Cerebellar nuclear complex (tissue), 1 donor: Measurements from ENCODE around the gene PARD3B.

ENCODE experiments used
- DNase-seq, 2 experiments: peaks; one replicate each; lab custom pipeline; 2025; lab: John Stamatoyannopoulos, UW

PARD3B gene

DNA sequence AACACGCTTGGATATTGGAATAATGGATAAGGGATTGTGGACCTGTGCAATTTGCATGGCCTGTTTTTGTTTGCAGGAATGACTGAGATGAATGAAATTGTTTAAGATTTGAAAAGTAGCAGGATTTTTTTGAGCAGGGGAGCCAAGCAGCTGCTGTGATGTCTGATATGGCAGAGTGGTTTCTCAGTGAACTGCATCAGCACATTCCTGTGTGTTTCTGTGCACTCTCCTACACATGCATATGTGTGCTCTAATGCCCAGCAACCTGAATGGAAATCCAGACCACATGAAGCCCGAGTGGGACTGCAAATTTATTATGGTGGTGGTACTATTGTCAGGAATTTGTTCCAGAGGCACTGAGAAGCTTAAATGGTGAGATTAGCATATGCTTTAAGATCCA lies 161.7 kb downstream of the PARD3B start:
- no peak for DNase-seq

DNA sequence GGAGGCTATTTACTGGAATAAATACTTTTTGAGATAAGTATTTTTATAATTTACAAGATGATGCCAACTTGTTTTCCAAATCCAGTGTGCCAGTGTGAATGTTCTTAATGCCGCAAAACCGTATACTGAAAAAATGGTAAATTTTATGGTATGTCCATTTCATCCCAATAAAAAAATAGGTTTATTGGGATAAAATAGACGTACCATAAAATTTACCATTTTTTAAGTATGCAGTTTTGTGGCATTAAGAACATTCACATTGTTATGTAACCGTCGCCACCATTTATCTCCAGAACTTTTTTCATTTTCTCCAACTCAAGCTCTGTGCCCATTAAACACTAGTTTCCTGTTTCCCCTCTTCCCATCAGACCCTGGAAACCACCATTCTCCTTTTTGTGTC lies 167.9 kb downstream of the PARD3B start:
- DNase-seq, result no peak

DNA sequence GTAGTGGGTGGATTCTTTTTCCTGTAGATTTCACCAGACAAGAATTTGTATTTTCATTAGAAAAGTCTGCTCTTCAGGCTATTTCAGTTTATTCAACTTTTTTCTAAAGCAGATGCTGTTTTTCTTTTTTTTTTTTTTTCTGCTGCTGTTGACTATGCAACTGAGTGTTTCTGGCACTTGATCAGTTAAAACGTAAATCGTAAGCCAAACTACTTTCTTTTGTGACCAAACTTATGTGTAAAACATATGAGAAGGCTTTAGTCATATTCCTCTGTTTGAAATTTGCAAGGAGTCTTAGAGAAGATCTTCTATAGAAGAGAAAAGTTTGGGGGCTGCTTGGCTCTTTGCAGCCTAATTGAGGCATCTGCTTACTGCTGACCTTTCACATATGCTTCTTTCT lies 170.1 kb downstream of the PARD3B start:
- no peak for DNase-seq

DNA sequence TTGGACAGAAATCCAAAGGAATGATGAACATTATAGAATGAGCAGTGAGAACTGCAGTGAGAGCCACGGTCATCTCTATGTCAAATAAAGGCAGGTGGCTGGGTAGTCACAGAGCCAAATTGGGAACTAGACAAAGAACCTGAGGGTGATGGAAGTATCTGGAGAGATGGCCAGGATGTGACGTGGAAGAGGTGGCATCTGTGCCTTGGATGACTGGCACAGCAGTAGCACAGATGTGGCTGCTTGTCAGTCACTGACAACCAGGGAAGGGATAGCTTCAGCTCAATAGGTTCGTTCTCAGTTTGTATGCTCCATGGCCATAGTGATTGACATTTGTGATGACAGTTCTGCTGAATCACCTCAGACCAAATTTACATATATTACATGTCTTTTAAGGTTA lies 172.3 kb downstream of the PARD3B start:
- no peak for DNase-seq

DNA sequence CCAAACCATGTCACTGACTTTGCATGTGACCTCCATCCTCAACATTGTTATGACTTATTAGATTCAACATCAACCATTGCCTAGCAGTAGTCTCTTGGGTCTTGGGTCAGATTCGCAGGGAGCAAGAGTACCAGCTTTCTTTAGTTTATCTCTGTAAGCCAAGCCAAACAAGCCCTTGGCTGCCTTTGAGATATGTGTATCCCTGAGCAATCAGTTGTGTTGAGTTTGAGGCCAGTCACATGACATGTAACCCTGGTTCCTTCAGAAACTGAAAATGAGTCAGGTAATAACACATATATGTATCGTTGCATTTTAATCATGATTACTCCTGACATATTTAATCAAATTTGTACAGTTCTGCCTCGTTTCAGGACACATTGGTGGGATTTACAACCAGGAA lies 173.3 kb downstream of the PARD3B start:
- no peak for DNase-seq

DNA sequence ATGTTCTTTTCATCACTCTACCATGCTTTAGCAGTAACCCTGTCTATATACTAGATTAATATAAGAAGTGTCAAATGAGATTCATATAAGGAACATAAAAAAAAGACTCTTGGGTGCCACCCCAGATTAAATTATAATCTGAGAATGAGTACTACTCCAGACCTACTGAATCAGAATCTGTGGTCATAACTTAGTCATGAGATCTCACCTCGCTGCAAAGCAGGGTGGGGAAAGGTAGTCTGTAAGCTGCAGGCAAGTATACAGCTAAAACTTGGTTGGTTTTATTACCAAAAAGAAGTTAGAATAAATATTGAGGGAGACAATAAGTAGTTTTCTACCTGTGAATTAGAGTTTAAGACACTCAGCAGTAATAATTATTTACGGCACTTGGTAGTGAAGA lies 175.6 kb downstream of the PARD3B start:
- DNase-seq, result no peak

DNA sequence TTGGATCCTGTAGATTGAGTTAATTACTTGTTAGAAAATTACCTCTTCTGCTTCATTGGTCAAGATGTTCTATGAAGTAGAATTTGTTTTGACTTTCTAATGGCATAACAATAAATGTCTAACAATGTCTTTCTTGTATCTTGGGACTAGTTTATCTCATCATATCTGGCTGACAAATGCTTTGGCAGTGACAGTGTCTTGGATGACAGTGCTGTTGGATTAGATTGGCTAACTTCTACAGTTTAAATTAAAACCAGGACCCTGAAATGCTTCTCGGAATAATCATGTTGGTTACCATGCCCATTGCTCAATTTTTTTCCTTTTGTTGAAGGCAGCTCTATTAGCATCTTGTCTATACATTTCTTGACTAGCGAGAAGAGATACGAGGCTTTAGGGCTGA lies 176.9 kb downstream of the PARD3B start:
- DNase-seq, result no peak

DNA sequence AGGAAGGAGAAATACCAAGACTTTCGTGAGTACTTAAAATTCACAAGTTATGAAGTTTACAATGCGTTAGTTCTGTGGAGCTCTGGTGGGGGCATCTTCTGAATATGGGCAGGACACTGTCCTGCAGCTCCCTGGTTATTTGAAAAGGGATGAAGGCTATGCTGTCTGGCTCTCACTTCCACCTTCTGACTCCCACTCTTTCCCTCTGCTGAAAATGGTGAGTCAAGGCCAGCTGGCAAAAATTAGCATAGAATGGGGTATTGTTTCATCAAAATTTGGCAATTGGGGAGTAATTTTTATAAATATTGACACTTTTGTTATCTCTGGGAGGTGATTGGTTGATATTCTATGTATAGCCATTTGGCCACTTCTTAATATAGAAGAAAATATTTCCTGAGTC lies 177.4 kb downstream of the PARD3B start:
- DNase-seq, result no peak

DNA sequence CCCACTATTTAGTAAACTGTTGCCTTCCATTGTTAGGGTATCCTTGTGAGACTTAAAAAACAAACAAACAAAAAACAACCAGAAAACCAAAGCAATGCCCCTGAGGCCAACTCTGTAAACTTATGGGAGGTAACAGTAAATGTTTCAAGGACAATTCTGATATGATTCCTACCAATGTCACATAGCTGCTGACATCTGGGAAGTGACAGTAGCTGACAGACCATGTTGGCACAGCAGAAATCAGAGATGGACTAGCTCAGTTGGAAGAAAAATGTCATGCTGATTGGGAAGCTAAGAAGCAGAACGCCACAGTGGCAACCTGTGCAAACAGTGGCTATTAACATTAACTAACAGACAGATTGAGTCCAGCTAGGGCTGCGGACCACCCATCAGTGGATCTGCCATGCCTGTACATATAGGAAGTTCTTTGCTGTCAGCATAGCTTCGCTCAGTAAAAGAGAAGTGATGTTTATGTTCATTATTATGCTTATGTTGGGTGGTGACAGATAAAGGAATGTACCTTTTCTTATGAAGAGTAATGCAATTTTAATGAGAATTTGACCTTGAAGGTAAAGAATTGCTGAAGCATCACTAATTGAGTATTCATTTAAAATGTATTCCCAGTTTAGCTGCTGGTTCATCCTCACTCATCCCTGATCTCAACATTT lies 180.6 kb downstream of the PARD3B start:
- DNase-seq, result no peak

DNA sequence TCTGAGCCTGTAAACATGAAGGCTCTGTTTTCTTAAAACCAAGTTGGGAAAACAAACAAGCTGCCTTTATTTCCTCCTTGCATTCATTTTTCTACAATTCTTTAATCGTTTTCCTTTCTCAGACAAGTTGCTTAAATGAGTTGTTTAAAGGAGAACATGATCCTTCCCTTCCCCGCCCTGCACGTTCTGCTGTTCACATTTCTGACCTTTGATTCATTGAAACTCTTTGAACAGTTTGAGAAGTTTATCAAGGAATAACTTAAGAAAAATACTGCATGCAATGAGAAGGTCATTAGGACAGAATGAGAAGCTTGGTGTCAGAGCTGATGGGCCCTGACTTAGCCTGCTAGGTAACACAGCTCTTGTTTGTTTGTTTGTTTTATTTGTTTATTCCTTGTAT lies 181.6 kb downstream of the PARD3B start:
- no peak for DNase-seq

DNA sequence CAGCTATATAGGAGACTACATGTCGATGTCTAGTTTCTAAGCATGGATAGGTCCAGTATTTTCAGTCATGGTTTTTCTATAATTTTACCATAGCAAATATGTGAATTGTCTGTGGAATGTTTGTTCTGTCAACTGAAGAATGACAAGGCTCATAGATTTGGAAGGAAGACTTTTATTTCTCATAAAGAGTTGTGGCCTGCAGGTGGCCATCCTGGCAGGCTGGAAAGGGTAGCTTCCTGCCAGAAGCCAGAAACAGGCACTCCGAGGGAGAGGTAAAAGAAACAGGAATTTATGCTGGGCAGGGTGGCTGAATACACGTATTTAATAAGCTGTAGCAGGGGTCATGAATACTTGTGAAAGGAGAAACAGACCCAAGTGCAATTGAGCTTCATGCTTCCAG lies 182.1 kb downstream of the PARD3B start:
- DNase-seq, result no peak

DNA sequence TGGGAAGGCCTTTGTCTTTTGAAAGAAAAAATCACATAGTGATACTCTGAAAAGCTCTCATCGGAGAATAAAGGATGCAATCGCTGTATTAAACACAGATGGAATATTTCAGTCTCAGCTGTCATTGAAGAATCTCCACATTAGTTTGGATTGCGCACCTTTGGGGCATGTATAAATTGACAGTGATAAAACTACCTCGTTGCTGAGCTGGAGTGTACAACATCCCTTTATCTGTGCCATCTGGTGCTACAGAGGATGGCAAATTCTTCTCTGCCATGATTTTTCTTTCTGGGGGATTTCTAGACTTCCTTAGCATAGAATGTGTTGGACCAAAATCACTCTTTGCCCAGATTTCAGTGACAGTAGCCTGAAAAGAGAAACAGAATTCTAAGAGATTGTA lies 185.3 kb downstream of the PARD3B start:
- no peak for DNase-seq

DNA sequence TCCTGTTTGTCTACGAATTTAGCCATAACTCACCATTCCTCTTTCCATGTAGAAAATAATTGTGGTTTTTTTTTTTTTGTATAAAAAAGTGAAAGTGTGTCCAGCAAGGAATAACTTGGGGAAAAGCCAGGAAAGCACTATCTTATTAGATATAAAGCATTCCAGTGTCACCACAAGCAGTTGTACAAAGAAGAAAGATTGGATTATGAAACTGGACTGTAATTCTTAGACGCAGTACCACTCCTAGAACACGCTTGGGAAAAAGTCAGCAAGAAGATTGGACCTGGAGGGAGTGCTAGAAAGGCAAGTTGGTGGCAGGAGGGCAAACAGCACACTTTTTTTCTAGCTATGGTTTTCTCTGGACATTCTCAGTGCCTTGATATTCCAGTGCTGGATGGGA lies 186.7 kb downstream of the PARD3B start:
- no peak for DNase-seq

DNA sequence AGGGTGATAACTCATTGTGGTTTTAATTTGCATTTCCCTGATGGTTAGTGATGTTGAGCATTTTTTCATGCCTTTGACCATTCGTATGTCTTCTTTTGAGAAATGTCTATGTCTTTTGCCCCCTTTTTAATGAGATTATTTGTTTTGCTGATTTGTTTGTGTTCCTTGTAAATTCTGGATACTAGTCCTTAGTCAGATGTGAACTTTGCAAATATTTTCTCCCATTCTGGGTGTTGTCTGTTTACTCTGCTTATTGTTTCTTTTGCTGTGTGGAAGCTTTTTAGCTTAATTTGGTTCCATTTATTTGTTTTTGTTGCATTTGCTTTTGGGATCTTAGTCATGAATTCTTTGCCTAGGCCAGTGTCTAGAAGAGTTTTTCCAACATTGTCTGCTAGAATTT lies 192.0 kb downstream of the PARD3B start:
- DNase-seq, result no peak

DNA sequence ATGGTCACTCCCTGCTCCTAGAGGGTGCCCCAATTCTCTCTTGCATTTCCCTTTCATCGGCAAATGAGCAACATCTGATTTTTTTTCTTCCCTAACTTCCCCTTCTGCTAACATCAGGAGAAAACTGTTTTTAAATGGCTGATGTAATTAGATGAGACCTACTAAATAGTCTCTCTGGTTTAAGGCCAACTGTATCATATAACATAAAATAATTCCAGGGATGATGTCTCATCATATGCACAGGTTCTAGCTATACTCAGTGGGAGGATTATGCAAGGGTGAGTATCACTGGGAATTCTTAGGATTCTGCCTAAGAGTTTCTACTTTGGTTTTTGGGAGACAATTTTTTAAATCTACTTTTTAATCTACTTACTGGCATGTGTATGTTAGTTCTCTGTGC lies 193.4 kb downstream of the PARD3B start:
- no peak for DNase-seq

DNA sequence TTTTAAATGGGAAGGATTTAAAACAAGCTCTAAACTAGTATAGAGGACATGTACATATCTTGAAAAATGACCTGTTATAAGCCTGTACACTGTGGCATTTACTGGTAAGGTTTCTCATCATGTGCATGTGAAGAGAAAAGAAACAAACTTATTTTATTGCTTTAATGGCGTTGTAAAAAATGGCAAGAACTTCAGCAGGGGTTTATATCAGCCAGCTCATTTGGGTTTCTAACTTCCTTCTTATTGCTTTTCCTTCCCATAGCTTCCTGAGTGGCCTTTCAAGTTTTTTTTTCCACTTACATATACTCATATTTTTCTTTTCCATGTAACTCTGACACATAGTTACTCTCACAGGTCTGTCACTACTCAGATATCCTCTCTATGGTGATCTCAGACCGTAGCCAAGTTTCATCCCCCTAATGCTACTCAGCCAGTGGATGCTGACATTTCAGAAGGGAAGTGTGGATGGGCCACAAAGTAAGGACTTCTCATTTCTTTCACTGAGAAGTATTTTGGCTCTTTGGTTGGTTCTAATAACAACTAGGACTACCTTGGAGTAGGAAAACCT lies 198.2 kb downstream of the PARD3B start:
- no peak for DNase-seq

DNA sequence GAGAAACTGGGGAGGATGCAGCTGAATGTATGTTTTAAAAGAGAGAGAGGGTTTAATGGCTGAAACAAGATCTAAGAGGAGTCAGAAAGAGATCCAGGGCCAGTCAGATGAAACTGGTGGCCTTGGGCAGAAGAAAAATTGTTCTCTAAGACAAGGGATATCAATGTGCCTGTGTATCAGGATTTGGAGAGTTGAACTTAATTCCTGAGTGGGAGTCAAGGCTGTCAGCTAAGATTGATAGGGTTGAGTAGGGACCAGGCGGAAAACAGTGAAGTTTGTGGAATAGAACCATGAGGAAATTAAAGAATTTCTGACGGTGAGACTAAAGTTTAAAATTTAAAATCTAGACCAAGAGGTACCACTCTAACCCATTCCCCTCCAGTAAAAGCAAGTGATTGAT lies 199.2 kb downstream of the PARD3B start:
- DNase-seq, result no peak

DNA sequence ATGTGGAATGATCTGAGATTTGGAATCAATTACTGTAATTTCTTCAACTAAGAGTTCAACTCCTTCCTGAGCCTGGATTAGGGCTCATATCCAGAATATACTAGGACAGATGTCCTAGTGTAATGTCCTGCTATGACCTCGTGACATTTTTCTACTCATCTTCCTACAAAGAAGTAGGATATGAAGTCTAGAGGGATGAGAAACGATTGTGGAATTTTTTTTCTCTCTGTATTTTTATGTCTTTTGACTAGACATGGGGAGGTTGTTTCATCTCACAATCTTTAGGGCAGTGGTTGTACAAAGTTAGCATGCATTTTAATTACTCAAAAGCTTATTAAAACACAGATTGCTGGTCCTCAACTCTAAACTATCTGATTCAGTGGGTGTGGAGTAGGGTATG lies 203.0 kb downstream of the PARD3B start:
- DNase-seq, result no peak

DNA sequence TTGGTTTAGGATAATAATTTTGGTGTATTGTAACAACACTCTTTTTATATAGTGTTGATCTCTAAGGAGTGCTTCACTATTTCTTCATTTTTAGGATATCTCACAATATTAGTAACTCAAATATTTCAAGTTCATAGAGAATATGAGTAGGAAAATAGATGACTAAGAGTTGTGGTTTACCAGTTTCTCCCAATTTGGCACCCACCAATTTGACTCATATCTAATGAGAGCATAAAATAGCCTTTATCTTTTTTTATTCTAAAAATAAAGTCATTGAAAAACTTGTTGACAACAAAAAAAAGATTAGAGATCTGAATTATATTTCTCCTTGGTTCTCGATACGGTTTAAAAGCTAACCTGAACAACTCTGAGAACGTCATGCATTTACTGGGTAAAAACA lies 204.0 kb downstream of the PARD3B start:
- DNase-seq, result no peak

DNA sequence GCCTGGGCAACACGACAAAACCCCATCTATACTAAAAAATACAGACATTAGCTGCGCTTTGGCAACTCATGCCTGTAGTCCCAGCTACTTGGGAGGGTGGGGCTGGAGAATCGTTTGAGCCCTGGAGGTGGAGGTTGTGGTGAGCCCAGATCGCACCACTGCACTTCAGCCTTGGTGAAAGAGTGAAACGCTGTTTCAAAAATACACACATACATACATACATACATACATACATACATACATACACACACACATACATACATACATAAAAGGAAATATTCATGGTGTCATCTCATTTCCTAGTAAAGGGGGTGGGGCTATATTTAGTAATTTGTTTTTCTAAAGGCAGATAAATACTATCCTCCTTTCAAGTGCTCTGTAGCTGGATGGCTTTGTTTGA lies 205.1 kb downstream of the PARD3B start:
- no peak for DNase-seq

DNA sequence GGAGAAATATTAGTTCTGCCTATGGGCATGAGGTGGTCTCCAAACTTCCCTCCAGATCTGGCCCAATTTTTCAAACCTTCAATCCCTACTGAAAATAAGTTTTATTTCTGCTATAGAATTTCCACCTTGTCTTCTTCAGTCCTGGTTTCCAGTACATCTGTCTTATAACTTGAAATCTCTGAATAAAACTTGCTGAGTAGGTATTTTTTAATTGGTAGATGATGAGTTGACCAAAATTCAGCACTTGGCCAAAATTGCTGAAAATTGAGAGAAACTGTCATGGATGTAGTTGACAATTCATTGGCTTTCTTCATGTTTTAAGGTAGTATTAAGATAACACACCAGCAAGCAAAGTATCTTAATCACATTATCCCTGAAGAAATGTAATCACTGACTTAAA lies 206.2 kb downstream of the PARD3B start:
- no peak for DNase-seq

DNA sequence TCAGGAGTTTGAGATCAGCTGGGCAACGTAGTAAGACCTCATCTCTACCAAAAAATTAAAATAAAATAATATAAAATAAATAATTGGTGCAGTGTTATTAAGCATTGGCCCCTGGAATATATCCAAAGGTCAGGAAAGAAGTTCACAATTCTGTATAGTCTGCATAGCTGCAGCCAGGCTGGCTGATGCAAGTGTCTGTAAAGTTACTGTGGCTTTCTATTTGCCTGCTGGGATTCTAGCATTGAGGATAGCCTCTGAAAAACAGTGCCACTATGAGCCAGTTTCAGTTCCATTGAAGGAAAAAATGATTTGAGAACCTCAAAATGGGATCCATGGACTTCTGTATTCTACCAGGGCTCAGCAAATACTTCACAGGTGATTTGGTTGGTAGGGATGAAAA lies 208.6 kb downstream of the PARD3B start:
- no peak for DNase-seq

DNA sequence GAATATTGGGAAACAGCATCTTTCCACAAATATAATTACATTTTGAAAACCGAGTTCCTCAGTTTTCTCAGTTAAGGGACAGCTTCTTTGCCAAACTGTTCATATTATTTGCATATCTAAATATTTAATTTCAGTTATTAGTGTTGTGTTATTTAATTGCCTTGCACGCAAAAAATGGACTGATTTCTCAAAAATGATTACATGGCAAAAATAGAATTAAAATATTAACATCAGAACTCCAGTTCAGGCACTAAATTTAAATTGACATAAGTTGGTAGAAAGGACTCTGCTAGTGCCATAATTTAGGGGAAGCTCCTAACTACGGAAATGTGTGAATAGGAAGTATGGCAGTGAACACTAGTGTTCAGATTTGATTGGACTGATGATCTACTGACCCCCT lies 209.6 kb downstream of the PARD3B start:
- no peak for DNase-seq

DNA sequence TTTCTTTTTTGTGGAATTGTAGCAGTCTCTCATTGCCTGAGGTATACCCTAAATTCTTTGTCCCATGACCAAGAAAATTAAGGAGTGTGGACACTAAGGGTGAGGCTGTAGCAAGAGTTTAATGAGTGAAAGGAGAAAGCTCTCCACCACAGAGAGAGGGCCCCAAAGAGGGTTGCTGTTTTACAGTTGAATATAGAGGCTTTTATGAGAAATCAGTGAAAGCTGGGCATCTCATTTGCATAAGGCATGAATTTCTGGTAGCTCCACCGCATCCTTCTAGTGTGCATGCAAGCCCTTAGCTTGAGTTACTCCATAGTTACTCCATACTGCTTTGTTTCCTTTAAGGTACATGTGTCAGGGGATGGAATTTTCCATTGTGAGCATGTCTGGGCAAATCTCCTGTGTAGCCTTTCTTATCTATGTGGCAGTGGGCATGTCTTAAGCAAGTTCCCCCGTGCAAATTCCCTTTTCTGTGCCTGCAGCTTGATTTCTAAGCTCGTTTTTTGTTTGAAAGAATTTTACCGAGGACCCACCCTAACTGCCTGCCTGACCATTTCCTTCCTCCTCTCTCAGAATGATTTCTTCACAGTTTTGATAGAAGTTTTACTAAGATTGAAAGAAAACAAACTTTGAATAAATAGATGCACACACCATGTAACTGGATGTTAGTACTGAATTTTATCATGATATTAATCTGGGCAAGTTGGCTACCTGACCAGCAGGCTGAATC lies 218.9 kb downstream of the PARD3B start:
- DNase-seq, result no peak
